ENCODE measurements around the gene HARS1. TPM values are rescaled to one million over a fixed set of nuclear protein-coding genes. Genes with fewer than 3 reads are reported as not detected.

Gene HARS1
- total and polyA plus RNA-seq, 2 donors (not counting 3 experiments of a cell fraction or from before 2014, with no cell fraction given) = 65.2 to 104 TPM

DNA sequence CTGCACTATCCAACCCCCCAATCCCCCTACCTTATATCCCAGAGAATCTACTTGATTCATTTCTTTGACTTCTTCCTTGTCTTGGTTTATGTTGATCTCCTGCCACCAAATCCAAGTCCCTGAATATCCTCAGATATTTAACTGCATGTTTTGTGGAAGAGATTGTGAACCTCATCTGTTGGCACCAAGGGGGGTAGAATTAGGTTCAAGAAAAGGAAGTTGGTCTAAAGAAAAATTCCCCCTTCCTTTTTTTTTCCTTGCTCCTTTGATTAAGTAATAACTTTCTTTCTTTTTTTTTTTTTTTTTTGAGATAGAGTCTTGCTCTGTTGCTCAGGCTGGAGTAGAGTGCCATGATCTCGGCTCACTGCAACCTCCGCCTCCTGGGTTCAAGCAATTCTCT is 57.7 kb downstream of the HARS1 start:
- POLR2A ChIA-PET = no interaction called here
- no TSS peak for BruUV-seq (replicated peaks)

More for the DNA sequence above, 57.7 kb downstream of the HARS1 start:
- no peak for DNase-seq (ENCODE audit: low read depth, low spot score)
- intact Hi-C loops (cut with micrococcal nuclease) (loop anchor here (10.0 kb wide), 1 partner anchor 389 kb away; no protein-coding TSS in a partner anchor), dilution Hi-C loops (cut with MboI; ENCODE audit: extremely low pct_ligation_motif_present, low sequenced_read_pairs) (no loop called here)
- TF ChIP-seq JUN (IDR thresholded peaks at IDR 0.05; ENCODE audit: borderline replicate concordance, insufficient read depth, insufficient read length, low read depth) = no peak
- TF ChIP-seq MYC (IDR thresholded peaks at IDR 0.05; ENCODE audit: low read depth, low read length) = no peak
- TF ChIP-seq POLR2A (IDR thresholded peaks at IDR 0.05; ENCODE audit: low read depth, low read length) = no peak
- no peak for TF ChIP-seq POLR2AphosphoS5 (IDR thresholded peaks at IDR 0.05; ENCODE audit: insufficient read depth, low read depth, low read length)
- TF ChIP-seq, protein P1, sequence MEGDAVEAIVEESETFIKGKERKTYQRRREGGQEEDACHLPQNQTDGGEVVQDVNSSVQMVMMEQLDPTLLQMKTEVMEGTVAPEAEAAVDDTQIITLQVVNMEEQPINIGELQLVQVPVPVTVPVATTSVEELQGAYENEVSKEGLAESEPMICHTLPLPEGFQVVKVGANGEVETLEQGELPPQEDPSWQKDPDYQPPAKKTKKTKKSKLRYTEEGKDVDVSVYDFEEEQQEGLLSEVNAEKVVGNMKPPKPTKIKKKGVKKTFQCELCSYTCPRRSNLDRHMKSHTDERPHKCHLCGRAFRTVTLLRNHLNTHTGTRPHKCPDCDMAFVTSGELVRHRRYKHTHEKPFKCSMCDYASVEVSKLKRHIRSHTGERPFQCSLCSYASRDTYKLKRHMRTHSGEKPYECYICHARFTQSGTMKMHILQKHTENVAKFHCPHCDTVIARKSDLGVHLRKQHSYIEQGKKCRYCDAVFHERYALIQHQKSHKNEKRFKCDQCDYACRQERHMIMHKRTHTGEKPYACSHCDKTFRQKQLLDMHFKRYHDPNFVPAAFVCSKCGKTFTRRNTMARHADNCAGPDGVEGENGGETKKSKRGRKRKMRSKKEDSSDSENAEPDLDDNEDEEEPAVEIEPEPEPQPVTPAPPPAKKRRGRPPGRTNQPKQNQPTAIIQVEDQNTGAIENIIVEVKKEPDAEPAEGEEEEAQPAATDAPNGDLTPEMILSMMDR (IDR thresholded peaks at IDR 0.05; ENCODE audit: extremely low read depth in 1 of 2, insufficient read depth in 1 of 2, low read depth in 1 of 2, low read length in 2 of 2) = no peak
- TF ChIP-seq, protein P2, sequence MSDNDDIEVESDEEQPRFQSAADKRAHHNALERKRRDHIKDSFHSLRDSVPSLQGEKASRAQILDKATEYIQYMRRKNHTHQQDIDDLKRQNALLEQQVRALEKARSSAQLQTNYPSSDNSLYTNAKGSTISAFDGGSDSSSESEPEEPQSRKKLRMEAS (IDR thresholded peaks at IDR 0.05; ENCODE audit: insufficient read depth, insufficient read length) = no peak
- no peak for TF ChIP-seq FOS (IDR thresholded peaks at IDR 0.05; ENCODE audit: borderline replicate concordance, insufficient read depth, low read length)
- no peak for TF ChIP-seq EZH2 (IDR thresholded peaks at IDR 0.05; ENCODE audit: borderline replicate concordance, low read depth, low read length, severe bottlenecking)
- TF ChIP-seq GATA2 (IDR thresholded peaks at IDR 0.05; ENCODE audit: insufficient read depth, insufficient read length, low read depth, low read length) = no peak
- Histone ChIP-seq H3K27me3 (ENCODE audit: control insufficient read depth in 2 of 2, insufficient read depth in 2 of 2, low read length in 2 of 2) (peaks cover 0 to 3% of the 10 kb centered on the region in 2 experiments), H2AFZ (ENCODE audit: low read depth, low read length) (no peak overlapping the region), H3K9me3 (replicated peaks; ENCODE audit: control insufficient read depth, insufficient read depth, low read length) (no peaks in the 10 kb centered on the region), H3K36me3 (ENCODE audit: control insufficient read depth in 2 of 2, extremely low read depth in 1 of 2, insufficient read depth in 2 of 2, low read length in 2 of 2) (no peaks in the 10 kb centered on the region), H4K20me1 (replicated peaks; ENCODE audit: control insufficient read depth, extremely low read depth, insufficient read depth, low read length) (no peaks in the 10 kb centered on the region), H3K79me2 (ENCODE audit: control insufficient read depth, insufficient read depth, low read length) (no peaks in the 10 kb centered on the region), H3K9me1 (replicated peaks; ENCODE audit: control insufficient read depth, extremely low read depth, insufficient read depth, low read length) (no peaks in the 10 kb centered on the region), H3K27ac (ENCODE audit: insufficient read depth, low read depth, low read length) (no peak overlapping the region), H3K4me3 (replicated peaks in 1 of 3; ENCODE audit: insufficient read depth in 1 of 3, low read depth in 1 of 3, low read length in 3 of 3) (no peak overlapping the region), H3K4me2 (ENCODE audit: insufficient read depth, low read length) (no peak overlapping the region), H3K4me1 (ENCODE audit: control insufficient read depth, extremely low read depth, insufficient read depth, low read length) (peaks cover 15% of the 10 kb centered on the region), H3K9ac (replicated peaks; ENCODE audit: extremely low read depth, insufficient read depth, low read length) (no peak overlapping the region)
- FAIRE-seq = no peak
- CTCF ChIA-PET = interaction anchor here (1.0 to 5.4 kb wide), 8 partner anchors 57 to 274 kb away, joined by 3 to 108 read pairs (median 6); partner anchors contain the start of genes EIF4EBP3 and SRA1
